Heart left ventricle (tissue), 16 donors: ENCODE data around the gene PSMD13. TPM values are rescaled to one million over a fixed set of nuclear protein-coding genes. Genes with fewer than 3 reads are reported as not detected.

Experiments used
- ATAC-seq, 4 donors: fragments of 200-7000 bp; cut with Tn5 transposase; one replicate each; pipeline ENCODE4 v1.9.1; 2020 to 2022; ENCODE audit warnings: moderate library complexity in 4 of 4, mild to moderate bottlenecking in 3 of 4, moderate number of reproducible peaks in 1 of 4
- DNase-seq, 5 donors: peaks; one replicate each; pipeline ENCODE4 v3.0.0-alpha.2; 2020
- H3K27ac ChIP-seq, 12 donors: fragments of 200-600 bp; sonication (generic) in 4 of 12; one replicate each; pipeline versions ENCODE4 v1.5.0 to v1.8.0; 2016 to 2022; ENCODE audit warnings: mild to moderate bottlenecking in 2 of 12
- H3K27me3 ChIP-seq, 9 donors: fragments of 200-600 bp; sonication (generic) in 2 of 9; one replicate each; pipeline versions ENCODE4 v1.5.1 to v1.8.0; 2016 to 2022; ENCODE audit warnings: mild to moderate bottlenecking in 3 of 9
- H3K36me3 ChIP-seq, 9 donors: fragments of 200-600 bp; sonication (generic) in 2 of 9; one replicate each; pipeline versions ENCODE4 v1.5.0 to v1.8.0; 2018 to 2022; ENCODE audit warnings: mild to moderate bottlenecking in 2 of 9
- H3K4me1 ChIP-seq, 12 donors: fragments of 200-600 bp; sonication (generic) in 4 of 12; one replicate each; pipeline versions ENCODE4 v1.5.0 to v1.8.0; 2016 to 2022; ENCODE audit warnings: mild to moderate bottlenecking in 3 of 12
- H3K4me3 ChIP-seq, 12 donors: fragments of 200-600 bp; sonication (generic) in 4 of 12; one replicate each; pipeline versions ENCODE4 v1.5.0 to v1.8.0; 2017 to 2022; ENCODE audit warnings: mild to moderate bottlenecking in 9 of 12, moderate library complexity in 4 of 12
- H3K9me3 ChIP-seq, 12 donors: fragments of 200-600 bp; sonication (generic) in 4 of 12; one replicate each; pipeline versions ENCODE4 v1.5.0 to v1.8.0; 2016 to 2022; ENCODE audit warnings: mild to moderate bottlenecking in 1 of 12
- POLR2A ChIP-seq, 2 donors: fragments of 450-650 bp; IDR thresholded peaks; one replicate each; pipeline ENCODE4 v1.6.1; 2017; ENCODE audit warnings: antibody characterized with exemption in 2 of 2, mild to moderate bottlenecking in 2 of 2, moderate library complexity in 2 of 2
- WGBS, 4 donors: extraction: QIAGEN DNeasy Blood & Tissue Kit in 2 of 4; methylation state at CpG; one replicate each; pipeline versions ENCODE4 v1.1.5 to v1.1.7; 2013 to 2018; 5-methylcytosine and 5-hydroxymethylcytosine counted together
- intact Hi-C, 10 donors: fragments of 100-400 bp; cut with DNase I; formaldehyde crosslinking; loops; one replicate each; pipeline versions ENCODE4 v1.11.1 to v1.14.2; 2022
- polyA plus RNA-seq, 2 donors: library from polyadenylated mRNA; stranded (reverse); fragments of 200-250 nt; gene quantifications; one replicate each; pipeline ENCODE4 v1.2.3, GENCODE V29; 2013
- total RNA-seq, 9 donors: library from RNA; depleted of rRNA in 2 of 9; stranded (reverse); fragments of >200 nt in 2 of 9; fragmentation: NEBNext Ultra II Directional in 3 of 9; extraction: Animal tissue kit (Norgen Biotek cat#: 25700) in 3 of 9; gene quantifications; one replicate each; pipeline versions ENCODE4 v1.1.0 to v1.2.4, GENCODE V29; 2016 to 2023
- TF ChIP-seq, protein P1 (sequence below), 12 donors: fragments of 200-600 bp; sonication (generic) in 4 of 12; IDR thresholded peaks; one replicate each; pipeline versions ENCODE4 v1.5.0 to v1.8.0; 2018 to 2022; ENCODE audit warnings: antibody characterized with exemption in 12 of 12, mild to moderate bottlenecking in 5 of 12
- donor health status: ischemic (EF 13 %, LVEDD 7.1; RV severe dilation, severe dysfunction).
- donor health status: healthy with polysubstance abuse.
- donor health status: DM: no; HTN: yes; CAD: no.
- donor health status: DM: no; HTN: no; CAD: no.
- donor health status: ischemic (EF 25% LVEDD 6.9; RV normal size, moderate dysfunction).
- donor health status: ischemic (EF 25% LVEDD 5.7; RV mildly dilated, moderate dysfunction).
- donor health status: healthy.
- donor health status: DM: yes; HTN: yes; CAD: no.
- donor health status: ischemic (EF 35%, LVEDD 5.7; RV mildly dilated, moderate dysfunction).
- donor health status: nonischemic (EF 11% LVEDD 7.7; RV severe dilation, severe dysfunction).
- donor health status: DM: yes; HTN: yes; CAD: no.
- donor health status: PGD.
- donor health status: ischemic (EF 29% LVEDD 5.4; RV normal size, mild dysfunction).
- donor health status: nonischemic (EF 23%, LVEDD 6.1; RV moderate dilation, normal function).

Gene PSMD13
- total and polyA plus RNA-seq, 11 donors = 75.1 to 140 (median 89.5) TPM

DNA sequence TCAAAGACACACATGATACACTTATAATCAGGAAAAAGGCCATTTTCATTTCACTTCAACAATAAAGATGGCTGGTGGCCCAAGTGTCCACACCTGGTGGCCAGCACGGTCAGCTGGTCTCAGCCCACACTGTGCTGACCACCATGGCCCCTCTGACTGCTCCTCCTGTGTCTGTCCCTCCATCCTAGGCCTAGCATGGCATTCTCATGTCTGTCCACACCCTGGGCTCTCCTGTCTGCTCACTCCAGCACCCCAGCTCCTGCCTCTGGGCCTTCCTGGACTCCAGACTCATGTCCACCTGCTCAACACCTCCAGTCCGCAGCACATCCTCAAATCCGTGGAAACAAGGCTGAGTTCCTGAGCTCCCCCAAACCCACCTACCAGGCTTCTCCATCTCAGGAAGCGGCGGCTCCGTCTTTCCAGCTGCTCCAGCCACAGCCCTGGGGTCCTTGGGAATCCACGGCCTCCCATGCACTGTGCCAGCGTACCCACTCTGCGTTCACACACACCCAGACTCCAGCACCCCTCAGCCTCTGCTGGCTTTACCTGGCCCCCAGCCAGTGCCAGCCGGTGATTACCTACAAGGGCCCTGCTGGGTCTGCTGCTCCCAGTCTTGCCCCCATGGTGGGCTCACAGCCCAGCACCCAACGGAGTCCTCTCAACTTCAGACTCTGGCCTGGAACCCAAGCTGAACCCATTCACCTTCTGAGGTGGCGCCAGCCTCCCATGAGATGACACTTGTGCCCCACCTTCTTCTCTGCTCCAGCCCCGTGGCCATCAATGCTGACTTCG, 14.6 kb upstream of the PSMD13 start:
- intact Hi-C loops = no loop called here
- Histone ChIP-seq H3K36me3 (peaks cover 0 to 36% (median 10%) of the 10 kb centered on the region in 9 donors), H3K4me3 (no peak overlapping the region), H3K27ac (peak overlapping the region in 2 of 12 donors; percentile 57 to 60), H3K27me3 (no peaks in the 10 kb centered on the region), H3K9me3 (no peaks in the 10 kb centered on the region), H3K4me1 (peaks cover 0 to 14% (median 0%) of the 10 kb centered on the region in 12 donors)
- WGBS, 4 donors = 95 to 96% (median 96%) methylated on average over 14 of the region's 14 CpGs
- ATAC-seq (peak in 2 of 4 donors; percentile 10 to 24), DNase-seq (no peak)
- TF ChIP-seq, protein P1, sequence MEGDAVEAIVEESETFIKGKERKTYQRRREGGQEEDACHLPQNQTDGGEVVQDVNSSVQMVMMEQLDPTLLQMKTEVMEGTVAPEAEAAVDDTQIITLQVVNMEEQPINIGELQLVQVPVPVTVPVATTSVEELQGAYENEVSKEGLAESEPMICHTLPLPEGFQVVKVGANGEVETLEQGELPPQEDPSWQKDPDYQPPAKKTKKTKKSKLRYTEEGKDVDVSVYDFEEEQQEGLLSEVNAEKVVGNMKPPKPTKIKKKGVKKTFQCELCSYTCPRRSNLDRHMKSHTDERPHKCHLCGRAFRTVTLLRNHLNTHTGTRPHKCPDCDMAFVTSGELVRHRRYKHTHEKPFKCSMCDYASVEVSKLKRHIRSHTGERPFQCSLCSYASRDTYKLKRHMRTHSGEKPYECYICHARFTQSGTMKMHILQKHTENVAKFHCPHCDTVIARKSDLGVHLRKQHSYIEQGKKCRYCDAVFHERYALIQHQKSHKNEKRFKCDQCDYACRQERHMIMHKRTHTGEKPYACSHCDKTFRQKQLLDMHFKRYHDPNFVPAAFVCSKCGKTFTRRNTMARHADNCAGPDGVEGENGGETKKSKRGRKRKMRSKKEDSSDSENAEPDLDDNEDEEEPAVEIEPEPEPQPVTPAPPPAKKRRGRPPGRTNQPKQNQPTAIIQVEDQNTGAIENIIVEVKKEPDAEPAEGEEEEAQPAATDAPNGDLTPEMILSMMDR (IDR thresholded peaks at IDR 0.05) = no peak
- no peak for TF ChIP-seq POLR2A (IDR thresholded peaks at IDR 0.05)

DNA sequence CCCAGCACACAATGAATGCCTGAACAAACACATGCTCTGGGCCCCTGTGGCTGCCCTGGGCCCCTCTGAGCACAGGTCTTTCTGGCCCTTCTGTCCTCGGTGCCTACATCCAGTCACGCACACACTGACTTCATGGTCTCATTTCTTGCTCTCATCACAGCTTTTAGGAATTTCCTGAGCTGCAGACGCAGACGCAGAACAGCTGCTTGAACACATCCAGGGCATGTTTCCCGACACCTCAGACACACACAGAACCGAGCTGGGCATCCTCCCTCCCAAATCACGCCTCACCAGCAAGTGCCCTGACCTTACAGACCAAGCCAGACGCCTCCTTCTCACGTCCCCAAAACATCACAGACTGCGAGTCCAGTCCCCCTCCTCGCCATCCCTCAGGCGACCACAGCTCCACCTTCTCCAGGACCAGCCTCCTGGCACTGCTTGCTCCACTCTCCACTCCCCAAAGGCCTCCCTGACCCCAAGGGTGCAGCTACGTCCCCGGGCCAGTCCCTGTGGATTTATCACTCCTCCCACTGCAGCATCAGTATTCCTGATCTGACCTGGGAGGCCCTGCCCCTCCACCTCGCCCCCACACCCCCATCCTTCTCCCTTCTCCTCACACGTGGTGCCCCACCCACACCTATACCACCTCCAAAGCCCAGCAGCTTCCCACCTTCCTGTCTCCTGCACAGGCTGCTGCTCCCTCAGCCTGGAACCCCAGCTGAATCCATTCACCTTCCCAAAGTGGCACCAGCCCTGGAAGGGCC, 13.6 kb upstream of the PSMD13 start:
- Histone ChIP-seq H3K27ac (peak overlapping the region in 1 of 12 donors; percentile 57), H3K9me3 (no peaks in the 10 kb centered on the region), H3K36me3 (peaks cover 0 to 28% (median 9%) of the 10 kb centered on the region in 9 donors), H3K4me1 (peaks cover 0 to 14% (median 0%) of the 10 kb centered on the region in 12 donors), H3K27me3 (no peaks in the 10 kb centered on the region), H3K4me3 (no peak overlapping the region)
- 74 to 83% (median 79%) methylated on average over 16 of the region's 16 CpGs for WGBS, 4 donors
- intact Hi-C loops = no loop called here
- DNase-seq (no peak), ATAC-seq (peak in 1 of 4 donors; percentile 29)
- no peak for TF ChIP-seq POLR2A (IDR thresholded peaks at IDR 0.05)

DNA sequence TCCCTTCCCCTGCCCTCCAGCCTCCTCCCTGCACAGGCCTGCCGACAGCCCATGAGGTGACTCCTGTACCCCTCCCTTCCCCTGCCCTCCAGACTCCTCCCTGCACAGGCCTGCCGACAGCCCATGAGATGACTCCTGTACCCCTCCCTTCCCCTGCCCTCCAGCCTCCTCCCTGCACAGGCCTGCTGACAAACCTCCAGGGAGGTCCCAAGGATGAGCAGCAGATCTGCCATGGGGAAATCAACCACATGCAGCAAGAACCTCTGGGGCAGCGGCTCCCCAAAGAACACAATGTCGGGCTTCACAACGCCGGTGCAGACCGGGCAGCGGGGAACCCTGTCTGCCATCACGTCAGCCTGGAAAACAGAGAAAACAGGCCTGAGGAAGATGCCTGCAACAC, 12.9 kb upstream of the PSMD13 start:
- 71 to 90% (median 79%) methylated on average over 7 to 9 of the region's 9 CpGs for WGBS, 4 donors
- ATAC-seq = no peak
- Histone ChIP-seq H3K4me1 (peaks cover 0 to 14% (median 0%) of the 10 kb centered on the region in 12 donors), H3K4me3 (no peak overlapping the region), H3K27ac (peak overlapping the region in 1 of 12 donors; percentile 42), H3K36me3 (peaks cover 0 to 26% (median 2%) of the 10 kb centered on the region in 9 donors), H3K9me3 (no peaks in the 10 kb centered on the region), H3K27me3 (no peaks in the 10 kb centered on the region)
- intact Hi-C loops = no loop called here
- DNase-seq = no peak
- TF ChIP-seq, protein P1 (IDR thresholded peaks at IDR 0.05) = no peak
- TF ChIP-seq POLR2A (IDR thresholded peaks at IDR 0.05) = no peak

DNA sequence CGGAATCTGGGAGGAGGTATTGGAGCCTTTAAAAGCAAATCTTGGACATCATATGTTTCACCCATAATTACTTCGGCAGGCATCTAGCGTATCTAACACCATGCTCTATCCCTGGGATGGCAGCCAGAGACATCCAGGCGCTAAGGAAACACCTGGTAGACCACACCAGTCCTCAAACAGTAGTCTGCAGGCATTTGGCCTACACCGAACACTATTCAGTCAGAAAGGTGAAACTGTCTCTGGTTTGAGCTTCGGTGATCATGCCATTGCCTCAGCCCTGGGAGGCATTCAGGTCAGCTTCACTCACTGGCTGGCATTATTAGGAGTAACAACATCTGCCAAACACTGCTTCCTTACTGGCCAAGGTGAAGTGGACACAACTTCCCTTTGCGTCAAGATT, 12.4 kb upstream of the PSMD13 start:
- Histone ChIP-seq H3K4me3 (no peak overlapping the region), H3K27me3 (no peaks in the 10 kb centered on the region), H3K4me1 (peaks cover 0 to 14% (median 0%) of the 10 kb centered on the region in 12 donors), H3K27ac (peak overlapping the region in 1 of 12 donors; percentile 42), H3K9me3 (no peaks in the 10 kb centered on the region), H3K36me3 (peaks cover 0 to 26% (median 3%) of the 10 kb centered on the region in 9 donors)
- ATAC-seq (peak in 1 of 4 donors; percentile 47), DNase-seq (no peak)
- TF ChIP-seq, protein P1 (IDR thresholded peaks at IDR 0.05) = no peak
- no peak for TF ChIP-seq POLR2A (IDR thresholded peaks at IDR 0.05)
- intact Hi-C loops = no loop called here
- WGBS, 4 donors = 64 to 75% (median 69%) methylated on average over 6 to 7 of the region's 7 CpGs
